ENCODE results near the gene F8.

Gene F8

DNA sequence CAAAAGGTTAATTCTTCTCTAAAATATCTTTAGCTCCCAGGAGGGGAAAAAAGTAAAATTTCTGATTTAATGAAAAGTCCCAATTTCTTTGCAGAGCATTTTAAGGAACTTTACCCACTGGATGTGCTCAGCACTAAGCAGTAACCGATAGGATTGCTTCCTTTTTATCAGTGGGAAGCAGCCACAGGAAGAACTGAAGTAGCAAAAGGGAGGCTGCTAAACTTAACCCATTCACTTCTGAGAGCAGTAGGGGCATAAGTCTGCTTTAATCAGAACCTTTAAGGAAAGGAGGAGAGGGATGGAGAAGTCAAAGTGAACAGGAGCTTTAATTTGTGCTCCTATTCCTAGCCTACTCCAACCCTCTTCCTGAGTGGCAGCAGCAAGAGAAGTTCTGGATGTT, at the start of gene F8:
TSS of gene F8 (minus strand) at position 139 of the 400 bp plus-strand sequence. CDS start 171 bp downstream, outside the sequence.
- in situ Hi-C loops (cut with HindIII; ENCODE audit: low sequenced_read_pairs) = no loop called here

GRCh38 chrX:155071694-155072280, 49.3 kb upstream of the F8 start:
- in situ Hi-C loops (cut with HindIII; ENCODE audit: low sequenced_read_pairs) = no loop called here

DNA sequence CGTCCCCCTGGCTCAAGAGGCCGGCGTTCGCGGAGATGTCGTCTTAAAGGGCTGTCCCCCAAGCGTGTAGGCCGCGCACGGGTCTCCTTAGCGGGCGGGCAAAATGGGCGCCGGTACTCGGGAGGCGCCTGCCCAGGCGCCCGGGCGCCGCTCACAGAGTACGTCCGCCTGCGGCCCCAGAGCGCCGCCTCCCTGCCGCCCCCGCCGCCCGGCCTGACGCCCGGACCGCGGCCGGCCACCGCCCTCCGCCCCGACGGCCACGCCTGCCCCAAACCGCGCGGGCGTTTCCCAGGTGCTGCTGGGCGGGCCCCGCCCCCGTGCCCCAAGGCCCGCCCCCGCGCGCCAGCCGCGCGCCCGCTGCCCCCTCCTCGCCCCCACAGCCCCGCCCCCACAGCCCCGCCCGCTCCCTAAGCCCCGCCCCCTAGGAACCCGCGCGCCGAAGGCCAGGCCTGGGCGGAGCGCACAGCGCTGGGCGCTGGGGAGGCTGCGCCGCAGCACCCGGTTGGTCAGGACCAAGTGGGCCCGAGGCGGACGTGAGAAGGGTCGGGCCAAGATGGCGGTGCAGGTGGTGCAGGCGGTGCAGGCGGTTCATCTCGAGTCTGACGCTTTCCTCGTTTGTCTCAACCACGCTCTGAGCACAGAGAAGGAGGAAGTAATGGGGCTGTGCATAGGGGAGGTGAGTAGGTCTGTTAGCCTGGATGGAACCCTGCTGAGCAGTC, 48.6 kb upstream of the F8 start, which contains the start of the genes BRCC3, CMC4 and MTCP1:
TSS of gene BRCC3 (plus strand) at position 534 of the 719 bp plus-strand sequence. CDS start at position 554, 20 bp downstream.
TSS of gene CMC4 (minus strand) at position 162 of the 719 bp plus-strand sequence. CDS start 7,113 bp downstream, outside the sequence.
TSS of gene MTCP1 (minus strand) at position 162 of the 719 bp plus-strand sequence. CDS start 5,126 bp downstream, outside the sequence.
- in situ Hi-C loops (cut with HindIII; ENCODE audit: low sequenced_read_pairs) = no loop called here

DNA sequence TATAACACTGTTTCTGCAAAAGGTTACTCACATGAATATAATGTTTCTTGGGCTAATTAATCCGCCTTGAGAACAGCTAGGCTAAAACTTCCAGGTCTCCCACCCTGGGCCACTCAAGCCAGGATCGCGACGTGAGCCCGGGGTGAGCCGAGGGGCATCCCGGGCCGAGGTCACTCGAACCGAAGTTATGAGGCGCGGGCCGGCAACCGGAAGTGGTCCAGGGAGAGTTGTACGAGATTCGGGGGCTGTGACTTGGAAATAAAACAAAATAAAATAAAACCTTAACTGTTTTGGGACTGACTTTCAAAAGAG, 48.1 kb upstream of the F8 start:
- in situ Hi-C loops (cut with HindIII; ENCODE audit: low sequenced_read_pairs) = no loop called here

- in situ Hi-C loops (cut with HindIII; ENCODE audit: low sequenced_read_pairs) = no loop called here
Measured at GRCh38 chrX:155070038-155070437, 47.5 kb upstream of the F8 start.

- in situ Hi-C loops (cut with HindIII; ENCODE audit: low sequenced_read_pairs) = no loop called here
Measured at GRCh38 chrX:155069414-155069813, 46.9 kb upstream of the F8 start.

- in situ Hi-C loops (cut with HindIII; ENCODE audit: low sequenced_read_pairs) = no loop called here
Measured at GRCh38 chrX:155068165-155068564, 45.6 kb upstream of the F8 start.

DNA sequence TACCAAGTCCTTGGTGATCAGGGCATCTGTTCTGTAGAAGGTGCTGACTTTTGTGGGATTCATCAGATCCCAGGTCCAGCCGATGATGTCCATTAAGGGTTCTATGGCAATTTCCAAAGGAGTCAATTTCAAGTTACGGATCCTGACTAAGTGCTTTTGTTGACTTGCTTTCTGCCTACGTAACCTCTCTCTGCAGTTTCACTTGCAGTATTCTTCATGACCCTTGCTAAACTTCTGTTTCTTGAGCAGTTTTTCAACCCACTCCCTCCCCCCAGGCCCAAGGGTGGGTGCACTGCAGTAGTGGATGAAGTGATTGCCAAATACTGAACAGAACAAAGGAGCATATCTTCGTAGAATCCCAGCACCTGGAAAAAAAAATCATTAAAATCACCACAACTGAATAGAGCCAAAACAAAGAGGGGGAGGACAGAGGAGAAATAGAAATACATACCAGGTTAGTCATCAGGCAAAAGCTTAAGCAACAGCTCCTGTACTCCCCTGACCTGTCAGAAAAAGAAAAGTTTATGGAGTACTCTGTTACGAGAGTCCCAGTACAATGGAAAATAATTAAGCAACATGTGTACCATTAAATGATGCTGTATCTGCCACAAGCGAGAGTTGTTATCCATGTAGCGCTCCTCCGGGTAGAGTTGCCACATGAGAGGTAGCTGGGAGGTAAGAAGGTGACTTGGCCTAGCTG, 42.7 kb upstream of the F8 start:
- in situ Hi-C loops (cut with HindIII; ENCODE audit: low sequenced_read_pairs) = no loop called here

GRCh38 chrX:155061760-155062159, 39.2 kb upstream of the F8 start:
- in situ Hi-C loops (cut with HindIII; ENCODE audit: low sequenced_read_pairs) = no loop called here

DNA sequence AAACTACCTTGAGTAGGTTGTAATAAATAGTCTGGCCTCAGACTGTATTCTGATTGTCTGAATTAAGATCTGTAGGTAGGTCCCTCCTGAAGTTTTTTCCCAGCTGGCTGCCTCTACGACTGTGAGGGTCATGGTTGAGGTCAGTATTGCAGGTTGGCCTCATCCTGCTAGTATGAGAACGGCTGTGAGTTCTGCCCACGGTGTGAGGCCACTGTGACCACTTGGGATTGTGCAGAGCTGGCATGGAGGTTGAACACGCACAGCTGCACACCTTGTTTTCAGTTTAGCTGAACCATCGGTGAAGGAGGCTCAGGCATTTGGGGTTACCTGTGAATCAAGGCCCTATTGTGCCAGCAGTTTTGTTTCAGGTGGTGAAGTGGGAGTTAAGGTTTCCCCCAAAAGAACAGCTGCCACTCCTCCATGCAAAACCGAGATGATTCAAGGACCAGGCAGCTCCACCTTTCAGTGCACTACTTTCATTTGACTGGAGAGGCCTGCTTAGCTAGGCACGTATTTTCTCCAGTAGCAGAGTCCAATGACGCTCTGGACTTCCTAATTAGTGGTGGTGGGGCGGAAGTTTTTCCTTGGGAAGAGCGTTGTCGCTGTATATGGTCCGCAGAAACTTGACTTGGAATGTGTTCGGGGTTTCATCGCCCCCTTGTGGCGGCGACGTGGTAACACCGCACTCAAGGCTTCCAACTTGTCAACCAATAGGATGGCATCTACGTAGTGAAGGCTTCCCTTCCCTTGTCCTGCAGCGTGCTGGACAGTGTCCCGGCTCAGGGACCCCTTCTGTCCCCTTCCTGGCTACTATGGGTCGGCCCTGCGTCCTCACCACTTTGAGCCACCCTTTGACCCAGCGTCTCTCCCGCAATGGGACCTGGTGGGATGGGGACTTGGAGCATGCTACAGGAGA, 34.6 kb upstream of the F8 start:
- in situ Hi-C loops (cut with HindIII; ENCODE audit: low sequenced_read_pairs) = no loop called here

- in situ Hi-C loops (cut with HindIII; ENCODE audit: low sequenced_read_pairs) = no loop called here
Measured at GRCh38 chrX:155056471-155056870, 33.9 kb upstream of the F8 start.

- in situ Hi-C loops (cut with HindIII; ENCODE audit: low sequenced_read_pairs) = no loop called here
Measured at GRCh38 chrX:155055494-155055893, 33.0 kb upstream of the F8 start.

DNA sequence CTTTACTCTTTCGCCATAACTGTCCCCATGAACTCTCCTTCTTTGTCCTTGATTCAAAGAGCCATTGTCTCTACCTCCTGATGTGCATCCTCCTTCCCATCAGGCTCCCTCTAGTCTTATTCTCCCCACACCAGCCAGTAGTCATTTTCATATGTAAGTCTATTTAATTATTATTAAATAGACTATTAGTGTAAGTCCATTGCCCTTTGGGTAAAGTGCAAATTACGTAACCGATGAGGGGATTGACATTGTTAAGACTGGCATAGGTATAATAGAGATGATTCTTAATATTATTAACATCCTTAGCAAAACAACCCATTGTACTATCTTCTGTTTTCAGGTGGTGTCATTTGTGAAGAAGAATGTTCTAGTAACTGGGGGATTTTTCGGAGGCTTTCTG, 31.7 kb upstream of the F8 start:
- in situ Hi-C loops (cut with HindIII; ENCODE audit: low sequenced_read_pairs) = no loop called here

- in situ Hi-C loops (cut with HindIII; ENCODE audit: low sequenced_read_pairs) = no loop called here
Measured at GRCh38 chrX:155053656-155054055, 31.1 kb upstream of the F8 start.

- in situ Hi-C loops (cut with HindIII; ENCODE audit: low sequenced_read_pairs) = no loop called here
Measured at GRCh38 chrX:155052738-155053498, 30.4 kb upstream of the F8 start.

- in situ Hi-C loops (cut with HindIII; ENCODE audit: low sequenced_read_pairs) = no loop called here
Measured at GRCh38 chrX:155048977-155049619, 26.6 kb upstream of the F8 start.

GRCh38 chrX:155046811-155047528, 24.4 kb upstream of the F8 start:
- in situ Hi-C loops (cut with HindIII; ENCODE audit: low sequenced_read_pairs) = no loop called here

DNA sequence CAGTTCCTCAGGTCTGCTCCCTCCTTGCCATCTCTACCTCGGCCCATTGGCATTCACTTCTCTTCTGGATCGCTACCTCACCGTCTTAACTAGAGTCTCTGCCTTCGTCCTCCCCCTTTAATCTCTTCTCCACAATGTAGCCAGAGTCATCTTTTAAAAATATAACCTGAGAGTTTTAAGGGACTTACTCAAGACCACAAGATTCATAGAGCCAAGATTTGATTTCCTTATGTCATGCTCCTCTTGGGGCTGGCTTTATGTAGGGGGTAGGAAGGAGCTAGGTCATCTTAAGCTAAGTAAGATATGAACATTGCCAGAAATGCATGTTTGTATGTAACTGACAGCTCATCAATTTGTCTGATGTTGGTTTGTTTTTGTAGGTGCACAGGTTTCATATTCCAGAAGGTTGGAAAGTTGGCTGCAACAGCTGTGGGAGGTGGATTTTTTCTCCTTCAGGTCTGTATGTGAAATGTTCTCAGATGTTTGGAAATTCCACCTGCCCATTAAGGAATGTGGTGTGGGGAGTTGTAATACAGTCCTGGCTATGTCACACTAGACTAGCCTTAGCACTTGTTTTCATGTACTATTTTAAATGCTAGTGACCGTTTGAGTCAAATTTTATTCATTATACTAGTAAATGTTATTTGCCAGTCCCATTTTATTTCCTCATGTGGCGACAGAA, 23.7 kb upstream of the F8 start:
- in situ Hi-C loops (cut with HindIII; ENCODE audit: low sequenced_read_pairs) = no loop called here

Data from endothelial cell of hepatic sinusoid (primary cell).